HG03571 (cell line): ENCODE data around the gene SH2D2A.

ENCODE experiments used
- ATAC-seq: cut with Tn5 transposase; IDR thresholded peaks from one replicate; pipeline ENCODE4 v1.9.1; 2021; ENCODE audit not compliant: unreplicated experiment

The SH2D2A gene

GRCh38 chr1:156848461-156849150 lies 32.0 kb upstream of the SH2D2A start:
- no peak for ATAC-seq

- no peak for ATAC-seq
Observed at GRCh38 chr1:156847591-156848460, 31.2 kb upstream of the SH2D2A start.

GRCh38 chr1:156846643-156847042 lies 30.0 kb upstream of the SH2D2A start:
- ATAC-seq: no peak

GRCh38 chr1:156845953-156846545 lies 29.4 kb upstream of the SH2D2A start:
- no peak for ATAC-seq

- no peak for ATAC-seq
Observed at GRCh38 chr1:156845055-156845952, 28.7 kb upstream of the SH2D2A start.

- no peak for ATAC-seq
Observed at GRCh38 chr1:156844638-156845037, 28.0 kb upstream of the SH2D2A start.

GRCh38 chr1:156844102-156844501 lies 27.5 kb upstream of the SH2D2A start:
- ATAC-seq: no peak

- ATAC-seq: no peak
Observed at GRCh38 chr1:156842618-156843300, 26.1 kb upstream of the SH2D2A start.

- ATAC-seq: no peak
Observed at GRCh38 chr1:156841295-156841855, 24.7 kb upstream of the SH2D2A start.

GRCh38 chr1:156840898-156841279 lies 24.2 kb upstream of the SH2D2A start:
- no peak for ATAC-seq

GRCh38 chr1:156840186-156840897 lies 23.7 kb upstream of the SH2D2A start:
- no peak for ATAC-seq

- ATAC-seq: no peak
Observed at GRCh38 chr1:156839426-156840109, 22.9 kb upstream of the SH2D2A start.

- ATAC-seq: no peak
Observed at GRCh38 chr1:156838972-156839371, 22.3 kb upstream of the SH2D2A start.

- no peak for ATAC-seq
Observed at GRCh38 chr1:156836892-156837291, 20.2 kb upstream of the SH2D2A start.

GRCh38 chr1:156836041-156836654 lies 19.5 kb upstream of the SH2D2A start:
- ATAC-seq: no peak

GRCh38 chr1:156834322-156834721 lies 17.7 kb upstream of the SH2D2A start:
- no peak for ATAC-seq

GRCh38 chr1:156833603-156834002 lies 17.0 kb upstream of the SH2D2A start:
- no peak for ATAC-seq

- no peak for ATAC-seq
Observed at GRCh38 chr1:156832434-156832833, 15.8 kb upstream of the SH2D2A start.
